ENCODE measurements around the gene AFG3L2.
A peak's percentile ranks its signal among the peaks of the same experiment; 100 is the strongest.
"Not testable (repeated sequence)": the region's sequence is repeated elsewhere in the genome, so short reads cannot be mapped to it uniquely, and the experiment has no call there.

Gene AFG3L2

GRCh38 chr18:12376754-12377555 is at the start of gene AFG3L2:
TSS of gene AFG3L2 (minus strand) at chr18:12377227. CDS start at chr18:12377082, 145 bp downstream.
- DNase-seq: peak; percentile 100

DNA sequence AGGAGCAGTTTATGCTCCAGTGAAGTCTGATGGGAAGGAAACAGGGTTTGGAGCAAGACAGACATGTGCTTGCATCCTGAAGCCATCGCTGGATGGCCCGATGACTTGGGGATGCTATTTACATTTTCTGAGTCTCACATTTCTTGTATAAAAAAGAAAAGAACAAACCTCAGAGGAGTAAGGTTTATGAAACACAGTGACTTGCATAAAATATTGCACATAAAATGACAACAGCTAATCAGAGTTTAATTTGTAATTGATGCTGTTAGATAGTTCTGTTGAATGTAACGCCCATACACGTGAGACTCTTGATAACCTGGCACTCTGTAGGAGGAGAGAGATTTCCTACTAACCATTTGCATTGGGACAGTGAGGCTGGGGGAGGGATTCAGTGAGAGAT is 47.2 kb upstream of the AFG3L2 start:
- no peak for DNase-seq

DNA sequence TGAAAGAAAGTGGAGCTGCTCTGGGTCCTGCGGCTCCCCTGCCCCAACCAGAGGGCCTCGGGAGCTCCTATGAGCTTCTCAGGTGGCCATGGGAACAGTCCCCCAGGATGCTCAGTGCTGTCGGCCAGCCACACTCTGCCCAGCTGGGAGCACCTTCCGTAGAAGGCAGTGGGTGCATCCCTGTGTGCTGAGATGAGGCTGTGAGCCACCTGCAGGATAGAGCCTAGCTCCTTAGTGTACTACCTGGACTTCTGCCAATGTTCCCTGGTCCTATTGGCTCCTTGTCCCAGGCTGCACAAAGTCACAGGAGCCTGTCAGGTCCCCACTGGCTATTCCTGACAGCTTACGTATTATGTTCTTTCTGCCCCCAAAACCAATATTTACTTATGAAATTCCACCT is 46.8 kb upstream of the AFG3L2 start:
- DNase-seq: no peak

DNA sequence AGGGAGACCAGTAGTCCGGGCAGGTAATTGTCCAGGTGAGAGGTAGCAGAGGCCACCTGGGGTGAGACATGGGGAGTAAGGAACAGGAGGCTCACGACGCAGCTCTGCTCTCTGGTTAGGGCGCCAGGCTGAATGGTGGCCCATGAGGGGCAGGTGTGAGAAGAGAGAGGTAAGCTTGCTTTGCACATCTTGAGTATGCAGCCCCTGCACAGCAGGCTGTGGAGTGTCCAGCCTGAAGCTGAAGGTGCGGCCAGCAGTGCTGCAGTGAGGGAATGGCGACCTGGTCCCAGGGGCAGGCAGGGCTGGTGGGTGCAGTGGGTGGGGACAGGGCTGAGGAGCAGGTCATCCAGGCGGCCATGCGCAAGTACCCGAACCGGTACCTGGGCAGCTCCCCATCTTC is 46.4 kb upstream of the AFG3L2 start:
- DNase-seq: no peak

- DNase-seq: no peak
These were observed 45.9 kb upstream of the AFG3L2 start for GRCh38 chr18:12422936-12423335.

DNA sequence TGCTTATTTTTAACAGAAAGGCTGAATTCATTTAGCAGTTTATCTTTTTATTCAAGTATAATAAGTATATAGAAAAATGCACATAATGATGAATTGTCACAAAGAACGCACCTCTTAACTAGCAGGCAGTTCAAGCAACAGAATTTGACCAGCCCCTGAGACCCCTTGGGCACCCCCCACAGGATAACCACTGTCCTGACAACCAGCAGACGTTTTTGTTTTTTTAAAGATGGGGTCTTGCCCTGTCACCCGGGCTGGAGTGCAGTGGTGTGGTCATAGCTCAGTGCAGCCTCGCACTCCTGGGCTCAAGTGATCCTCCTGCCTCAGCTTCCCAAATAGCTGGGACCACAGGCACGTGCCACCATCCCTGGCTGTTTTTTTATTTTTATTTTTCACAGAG is 44.7 kb upstream of the AFG3L2 start:
- no peak for DNase-seq

DNA sequence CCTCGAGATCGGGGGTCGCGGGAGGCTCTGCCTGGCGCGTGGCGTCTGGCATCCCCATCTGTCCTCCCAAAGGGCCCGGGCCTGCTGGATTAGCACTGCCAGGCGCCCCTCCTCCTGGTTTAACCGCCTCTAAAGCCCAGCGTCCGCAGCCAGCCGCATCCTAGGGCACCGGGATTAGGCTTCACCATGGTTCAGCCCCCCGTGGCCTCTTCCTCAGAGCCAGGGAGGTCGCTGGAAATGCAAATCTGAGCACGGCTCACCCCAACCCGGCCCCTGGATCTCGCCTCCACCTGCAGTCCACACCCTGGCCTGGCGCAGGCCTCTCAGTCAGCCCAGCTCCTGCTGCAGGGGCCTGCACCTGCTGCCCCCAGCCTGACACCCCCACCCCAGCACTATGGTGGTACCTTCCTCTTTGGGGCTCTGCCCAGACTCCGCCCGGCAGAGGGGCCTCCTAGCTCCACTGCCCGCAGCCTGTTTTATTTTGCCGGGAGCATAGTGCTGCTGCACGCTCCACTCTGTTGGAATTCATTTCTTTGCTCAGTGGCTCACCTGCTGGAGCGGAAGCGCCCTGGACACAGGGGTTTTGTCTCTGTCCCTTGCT is 43.9 kb upstream of the AFG3L2 start:
- DNase-seq: no peak

GRCh38 chr18:12417687-12418086 is 40.7 kb upstream of the AFG3L2 start:
- no peak for DNase-seq

DNA sequence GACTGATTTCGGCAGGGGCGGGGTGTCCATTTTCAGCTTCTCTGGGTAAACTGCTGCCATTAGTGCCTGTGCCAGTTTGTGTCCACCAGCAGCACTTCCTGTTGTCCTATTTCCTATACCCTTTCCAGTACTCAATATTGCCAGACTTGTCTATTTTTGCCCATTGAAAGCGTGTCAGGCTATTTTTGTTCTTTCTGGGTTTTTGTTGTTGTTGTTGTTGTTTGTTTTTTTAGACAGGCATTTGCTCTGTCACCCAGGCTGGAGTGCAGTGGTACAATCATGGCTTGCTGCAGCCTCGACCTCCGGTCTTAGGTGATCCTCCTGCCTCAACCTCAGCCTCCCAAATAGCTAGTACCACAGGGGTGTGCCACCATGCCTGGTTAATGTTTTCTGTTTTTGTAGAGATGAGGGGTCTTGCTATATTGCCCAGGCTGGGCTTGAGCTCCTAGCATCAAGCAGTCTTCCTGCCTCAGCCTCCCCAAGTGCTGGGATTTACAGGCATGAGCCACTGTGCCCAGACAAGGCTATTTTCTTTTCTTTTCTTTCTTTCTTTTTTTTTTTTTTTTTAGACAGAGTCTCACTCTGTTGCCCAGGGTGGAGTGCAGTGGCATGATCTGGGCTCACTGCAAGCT is 39.2 kb upstream of the AFG3L2 start:
- no peak for DNase-seq

- DNase-seq: no peak
These were observed 34.4 kb upstream of the AFG3L2 start for GRCh38 chr18:12411456-12411855.

- DNase-seq: not testable (repeated sequence)
These were observed 33.7 kb upstream of the AFG3L2 start for GRCh38 chr18:12410747-12411146.

- DNase-seq: no peak
These were observed 33.1 kb upstream of the AFG3L2 start for GRCh38 chr18:12410081-12410481.

DNA sequence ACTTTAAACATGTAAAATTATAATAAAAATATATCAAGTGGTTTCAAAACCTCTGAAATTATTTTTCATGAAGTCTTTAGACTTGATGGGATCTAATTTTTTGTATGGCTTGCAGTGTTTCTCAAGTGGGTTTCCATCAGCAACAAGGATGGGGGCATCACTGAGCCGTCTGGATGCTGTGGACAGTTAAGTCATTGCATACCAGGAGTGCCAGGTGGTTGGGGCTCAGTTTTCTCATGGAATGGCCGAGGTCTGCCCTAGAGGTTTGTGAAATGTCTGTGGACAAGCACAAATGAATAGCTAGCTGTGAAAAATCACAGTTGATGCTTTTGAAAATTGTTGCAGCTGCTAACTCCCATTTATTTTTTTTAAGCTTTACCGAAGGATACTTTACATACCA is 32.4 kb upstream of the AFG3L2 start:
- DNase-seq: no peak

DNA sequence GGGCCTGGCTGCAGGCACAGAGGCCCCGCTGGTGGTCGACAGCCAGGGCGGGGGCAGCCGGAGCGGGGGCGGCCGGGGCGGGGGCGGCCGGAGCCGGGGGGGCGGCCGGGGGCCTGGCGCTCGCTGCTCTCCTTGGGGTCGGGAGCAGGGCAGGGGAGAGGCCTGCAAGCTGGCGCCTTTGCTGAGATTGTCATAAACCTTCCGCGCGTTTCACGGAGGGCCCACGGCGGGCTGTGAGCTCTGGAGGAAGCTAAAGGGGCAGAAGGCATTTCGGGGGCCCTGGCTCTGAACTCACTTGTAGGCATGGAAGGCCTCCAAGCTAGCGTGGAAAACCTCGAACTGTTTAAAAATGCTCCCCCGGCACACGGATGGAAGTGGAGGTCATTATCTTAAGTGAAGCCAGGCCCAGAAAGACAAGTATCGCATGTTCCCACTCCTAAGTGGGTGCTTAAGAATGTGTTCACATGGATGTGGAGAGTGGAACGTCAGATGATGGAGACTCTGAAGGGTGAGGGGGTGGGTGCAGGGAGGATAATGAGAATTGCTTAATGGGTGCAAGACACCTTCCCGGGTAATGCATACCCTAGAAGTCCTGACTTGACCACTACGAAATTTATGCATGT is 31.3 kb upstream of the AFG3L2 start:
- DNase-seq: no peak

GRCh38 chr18:12406371-12407111 is 29.5 kb upstream of the AFG3L2 start:
- DNase-seq: no peak

DNA sequence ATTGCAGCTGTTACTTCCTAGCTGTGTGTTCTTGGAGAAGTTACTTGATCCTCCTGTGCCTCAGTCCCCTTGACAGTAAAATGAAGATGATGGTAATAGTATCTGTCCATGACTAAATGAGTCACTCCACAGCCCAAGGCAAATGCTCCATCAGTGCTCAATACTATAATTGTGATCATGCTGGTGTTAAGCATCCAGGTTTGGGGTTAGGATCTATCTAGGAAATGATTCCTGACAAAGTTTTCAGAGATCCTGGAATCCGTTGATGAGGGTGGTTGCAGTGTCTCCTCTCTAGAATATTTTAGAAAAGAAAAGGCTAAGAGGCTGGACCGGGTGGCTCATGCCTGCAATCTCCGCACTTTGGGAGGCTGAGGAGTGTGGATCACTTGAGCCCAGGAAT is 28.0 kb upstream of the AFG3L2 start:
- no peak for DNase-seq

DNA sequence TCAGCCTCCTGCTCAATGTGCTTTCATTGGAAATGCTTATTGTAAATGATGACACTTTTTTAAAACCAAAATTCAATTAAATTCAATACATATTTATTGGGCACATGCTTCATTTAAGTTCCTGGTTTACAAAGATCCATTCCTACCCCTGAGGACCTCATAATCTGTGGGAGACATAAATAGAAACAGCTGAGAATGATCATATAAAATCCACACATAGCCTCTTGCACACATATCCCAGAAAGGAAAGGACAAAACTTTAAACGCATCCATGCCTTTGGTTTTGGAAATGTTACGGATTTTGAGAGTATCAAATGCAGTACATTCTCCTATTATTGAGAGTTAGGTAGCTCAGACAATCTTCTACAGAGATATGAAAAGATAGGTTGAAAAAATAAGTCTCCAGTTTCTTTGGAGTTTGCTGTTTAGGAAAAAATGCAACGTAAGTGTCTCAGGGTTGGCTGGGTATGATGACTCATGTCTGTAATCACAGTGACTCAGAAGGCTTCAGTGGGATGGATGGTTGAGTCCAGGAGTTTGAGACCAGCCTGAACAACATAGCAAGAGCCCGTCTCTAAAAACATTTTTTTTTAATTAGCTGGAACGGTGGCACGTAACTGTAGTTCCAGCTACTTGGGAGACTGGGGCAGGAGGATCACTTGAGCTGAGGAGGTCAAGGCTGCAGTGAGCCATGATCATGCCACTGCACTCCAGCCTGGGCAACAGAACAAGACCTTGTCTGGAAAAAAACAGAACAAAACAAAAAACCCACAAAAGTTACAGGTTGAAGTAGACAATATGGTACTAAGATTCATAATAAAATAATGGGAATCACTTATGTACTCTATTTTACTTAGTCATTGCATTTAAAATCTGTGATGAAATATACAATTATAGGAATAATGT is 26.8 kb upstream of the AFG3L2 start:
- DNase-seq: peak; percentile 73

DNA sequence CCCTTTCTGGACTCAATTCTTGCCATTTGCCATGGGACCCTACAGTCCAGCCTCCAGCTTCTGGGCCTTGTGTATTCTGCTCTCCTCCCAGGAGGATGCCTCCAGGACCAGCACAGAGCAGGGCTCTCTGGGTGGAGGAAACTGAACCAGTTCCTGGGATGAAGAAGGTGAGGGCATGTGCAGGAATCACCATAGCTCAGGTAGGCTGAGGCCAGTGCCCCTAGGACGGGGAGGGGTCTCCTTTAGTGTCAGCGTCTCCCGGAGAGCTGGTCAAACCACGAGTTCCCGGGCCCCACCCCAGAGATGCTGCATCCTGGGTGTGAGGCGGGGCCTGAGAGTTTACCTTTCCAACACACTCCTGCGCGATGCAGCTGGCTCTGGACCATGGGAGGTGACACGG is 24.9 kb upstream of the AFG3L2 start:
- DNase-seq: no peak

GRCh38 chr18:12399231-12399630 is 22.2 kb upstream of the AFG3L2 start:
- no peak for DNase-seq

GRCh38 chr18:12398625-12399024 is 21.6 kb upstream of the AFG3L2 start:
- no peak for DNase-seq

DNA sequence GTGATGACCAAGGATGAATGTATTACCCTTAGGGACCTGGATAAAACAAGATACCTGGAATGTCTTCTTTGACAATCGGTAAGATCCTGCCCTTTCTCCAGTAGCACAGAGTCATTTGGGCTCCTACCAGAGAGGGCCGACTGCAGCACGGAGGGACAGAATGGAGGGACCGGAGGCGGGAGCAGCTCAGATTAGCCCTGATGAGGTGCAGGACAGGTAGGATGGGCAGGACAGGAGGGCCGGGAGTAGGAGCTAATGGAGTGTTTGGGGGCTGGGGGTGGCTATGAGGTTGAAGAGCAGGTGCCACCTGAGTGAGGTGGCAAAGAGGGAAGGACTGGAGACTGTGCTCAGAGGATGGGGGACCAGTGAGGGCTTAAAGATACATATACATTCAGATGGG is 20.8 kb upstream of the AFG3L2 start:
- no peak for DNase-seq

- no peak for DNase-seq
These were observed 20.2 kb upstream of the AFG3L2 start for GRCh38 chr18:12397254-12397653.

Measured in suppressor macrophage treated with lipopolysaccharide for 4 hours (primary cell).